Heart left ventricle (tissue), 13 donors: Measurements from ENCODE around the gene TH.

Experiments used
- POLR2A ChIP-seq, 2 donors: fragments of 450-650 bp; IDR thresholded peaks; one replicate each; pipeline ENCODE4 v1.6.1; 2017; ENCODE audit warnings: antibody characterized with exemption in 2 of 2, mild to moderate bottlenecking in 2 of 2, moderate library complexity in 2 of 2
- TF ChIP-seq, protein P1 (sequence below), 12 donors: fragments of 200-600 bp; sonication (generic) in 4 of 12; IDR thresholded peaks; one replicate each; pipeline versions ENCODE4 v1.5.0 to v1.8.0; 2018 to 2022; ENCODE audit warnings: antibody characterized with exemption in 12 of 12, mild to moderate bottlenecking in 5 of 12
- donor health status: ischemic (EF 13 %, LVEDD 7.1; RV severe dilation, severe dysfunction).
- donor health status: DM: no; HTN: yes; CAD: no.
- donor health status: DM: no; HTN: no; CAD: no.
- donor health status: ischemic (EF 25% LVEDD 6.9; RV normal size, moderate dysfunction).
- donor health status: ischemic (EF 25% LVEDD 5.7; RV mildly dilated, moderate dysfunction).
- donor health status: ischemic (EF 35%, LVEDD 5.7; RV mildly dilated, moderate dysfunction).
- donor health status: nonischemic (EF 11% LVEDD 7.7; RV severe dilation, severe dysfunction).
- donor health status: DM: yes; HTN: yes; CAD: no.
- donor health status: PGD.
- donor health status: ischemic (EF 29% LVEDD 5.4; RV normal size, mild dysfunction).
- donor health status: nonischemic (EF 23%, LVEDD 6.1; RV moderate dilation, normal function).

DNA sequence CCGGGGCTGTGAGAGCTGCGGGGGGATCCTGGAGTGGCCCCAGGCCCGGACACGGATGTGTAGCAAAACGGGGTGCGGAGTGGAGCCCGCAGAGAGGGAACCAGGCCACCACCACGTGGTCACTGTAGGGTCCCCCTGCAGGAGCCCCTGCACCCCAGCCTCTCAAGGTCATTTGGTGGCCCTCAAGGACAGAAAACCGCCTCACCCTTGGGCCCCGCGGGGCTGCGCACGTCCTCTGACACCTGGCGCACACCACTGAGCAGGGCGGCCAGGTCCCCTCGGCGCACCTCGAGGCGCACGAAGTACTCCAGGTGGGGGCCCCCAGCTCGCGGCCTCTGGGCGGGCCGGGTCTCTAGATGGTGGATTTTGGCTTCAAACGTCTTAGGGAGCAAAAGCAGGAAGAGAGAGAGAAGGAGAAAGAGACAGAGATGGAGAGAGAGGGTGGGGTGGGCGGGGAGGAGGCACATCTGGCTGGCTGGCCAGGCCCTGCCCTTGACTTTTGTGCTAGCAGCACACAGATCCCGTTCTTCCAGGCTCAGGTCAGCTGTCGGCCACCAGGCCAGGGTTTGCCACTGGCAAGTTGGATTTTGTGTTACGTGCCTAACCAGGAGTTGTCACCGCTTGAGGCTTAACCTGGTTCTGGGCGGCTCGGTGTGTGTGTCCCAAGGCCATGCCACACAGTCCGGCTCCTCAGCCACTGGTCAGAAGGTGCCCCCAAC, 3.2 kb downstream of the TH start:
- TF ChIP-seq, protein P1, sequence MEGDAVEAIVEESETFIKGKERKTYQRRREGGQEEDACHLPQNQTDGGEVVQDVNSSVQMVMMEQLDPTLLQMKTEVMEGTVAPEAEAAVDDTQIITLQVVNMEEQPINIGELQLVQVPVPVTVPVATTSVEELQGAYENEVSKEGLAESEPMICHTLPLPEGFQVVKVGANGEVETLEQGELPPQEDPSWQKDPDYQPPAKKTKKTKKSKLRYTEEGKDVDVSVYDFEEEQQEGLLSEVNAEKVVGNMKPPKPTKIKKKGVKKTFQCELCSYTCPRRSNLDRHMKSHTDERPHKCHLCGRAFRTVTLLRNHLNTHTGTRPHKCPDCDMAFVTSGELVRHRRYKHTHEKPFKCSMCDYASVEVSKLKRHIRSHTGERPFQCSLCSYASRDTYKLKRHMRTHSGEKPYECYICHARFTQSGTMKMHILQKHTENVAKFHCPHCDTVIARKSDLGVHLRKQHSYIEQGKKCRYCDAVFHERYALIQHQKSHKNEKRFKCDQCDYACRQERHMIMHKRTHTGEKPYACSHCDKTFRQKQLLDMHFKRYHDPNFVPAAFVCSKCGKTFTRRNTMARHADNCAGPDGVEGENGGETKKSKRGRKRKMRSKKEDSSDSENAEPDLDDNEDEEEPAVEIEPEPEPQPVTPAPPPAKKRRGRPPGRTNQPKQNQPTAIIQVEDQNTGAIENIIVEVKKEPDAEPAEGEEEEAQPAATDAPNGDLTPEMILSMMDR (IDR thresholded peaks at IDR 0.05) = no peak
- no peak for TF ChIP-seq POLR2A (IDR thresholded peaks at IDR 0.05)
